ENCODE measurements around the gene PDILT.
"Not testable (repeated sequence)": the region's sequence is repeated elsewhere in the genome, so short reads cannot be mapped to it uniquely, and the experiment has no call there.

The PDILT gene

GRCh38 chr16:20320592-20320991, 83.9 kb downstream of the PDILT start:
- DNase-seq, result no peak

GRCh38 chr16:20320178-20320577, 84.4 kb downstream of the PDILT start:
- DNase-seq, result no peak

GRCh38 chr16:20319406-20319805, 85.1 kb downstream of the PDILT start:
- DNase-seq, result no peak

GRCh38 chr16:20318437-20318836, 86.1 kb downstream of the PDILT start:
- no peak for DNase-seq

GRCh38 chr16:20318006-20318405, 86.5 kb downstream of the PDILT start:
- DNase-seq, result no peak

GRCh38 chr16:20317117-20317516, 87.4 kb downstream of the PDILT start:
- DNase-seq, result no peak

GRCh38 chr16:20316715-20317114, 87.8 kb downstream of the PDILT start:
- DNase-seq, result no peak

- no peak for DNase-seq
These were observed 88.8 kb downstream of the PDILT start for GRCh38 chr16:20315764-20316163.

GRCh38 chr16:20314575-20314974, 90.0 kb downstream of the PDILT start:
- no peak for DNase-seq

- DNase-seq, result no peak
These were observed 90.8 kb downstream of the PDILT start for GRCh38 chr16:20313741-20314140.

- not testable (repeated sequence) for DNase-seq
These were observed 91.9 kb downstream of the PDILT start for GRCh38 chr16:20312536-20313095.

- DNase-seq, result no peak
These were observed 93.0 kb downstream of the PDILT start for GRCh38 chr16:20311548-20311947.

GRCh38 chr16:20310421-20311395, 93.8 kb downstream of the PDILT start:
- DNase-seq, result no peak

- no peak for DNase-seq
These were observed 94.8 kb downstream of the PDILT start for GRCh38 chr16:20309786-20310185.

Data from DMS79 treated with DMSO at 0.1 percent for 48 hours (cell line).